Gastroesophageal sphincter (tissue), 4 donors: ENCODE data around the gene IL19. TPM values are rescaled to one million over a fixed set of nuclear protein-coding genes. Genes with fewer than 3 reads are reported as not detected.

Experiments
- ATAC-seq: fragments of 150-250 bp; one replicate; pipeline ENCODE4 v1.9.1; 2016; ENCODE audit warnings: mild to moderate bottlenecking, moderate library complexity
- H3K27ac ChIP-seq, 4 donors: fragments of 200-600 bp; sonication (generic) in 3 of 4; 1 replicate in 3 of 4; 2 replicates in 1 of 4; pipeline ENCODE4 v1.5.1; 2016 to 2019
- H3K27me3 ChIP-seq: fragments of 200-600 bp; sonication (generic); one replicate; pipeline ENCODE4 v1.5.1; 2019
- H3K36me3 ChIP-seq, 2 donors: fragments of 200-600 bp; sonication (generic); one replicate each; pipeline ENCODE4 v1.5.1; 2019; ENCODE audit warnings: control low read depth in 1 of 2
- H3K4me1 ChIP-seq, 3 donors: fragments of 200-600 bp; sonication (generic); 1 replicate in 2 of 3; 2 replicates in 1 of 3; pipeline ENCODE4 v1.5.1; 2016 to 2019; ENCODE audit warnings: control low read depth in 2 of 3
- H3K4me3 ChIP-seq, 2 donors: fragments of 200-600 bp; sonication (generic); one replicate each; pipeline ENCODE4 v1.5.1; 2019; ENCODE audit warnings: mild to moderate bottlenecking in 1 of 2, moderate library complexity in 1 of 2
- H3K9me3 ChIP-seq, 3 donors: fragments of 200-600 bp; sonication (generic); one replicate each; pipeline ENCODE4 v1.5.1; 2017 to 2019; ENCODE audit warnings: control low read depth in 2 of 3
- CTCF ChIP-seq, 4 experiments: fragments of 200-600 bp in 2 of 4; fragments of 450-650 bp in 2 of 4; sonication (generic) in 1 of 4; IDR thresholded peaks; one replicate each; pipeline ENCODE4 v1.5.1; 2017 to 2019; ENCODE audit warnings: antibody characterized with exemption in 4 of 4, mild to moderate bottlenecking in 2 of 4, moderate library complexity in 2 of 4
- EP300 ChIP-seq: sonication (generic); formaldehyde crosslinking; IDR thresholded peaks from one replicate; pipeline ENCODE4 v1.6.1; 2017; ENCODE audit warnings: antibody characterized with exemption, mild to moderate bottlenecking
- POLR2A ChIP-seq, 2 donors: fragments of 450-650 bp; IDR thresholded peaks; one replicate each; pipeline ENCODE4 v1.6.1; 2017; ENCODE audit warnings: antibody characterized with exemption in 2 of 2, mild to moderate bottlenecking in 2 of 2, moderate library complexity in 1 of 2
- POLR2AphosphoS5 ChIP-seq: sonication (generic); formaldehyde crosslinking; IDR thresholded peaks from one replicate; pipeline ENCODE4 v1.6.1; 2017; ENCODE audit warnings: antibody characterized with exemption
- WGBS, 2 donors: methylation state at CpG; one replicate each; pipeline ENCODE4 v1.1.5; 2018; ENCODE audit warnings: low coverage in 1 of 2; 5-methylcytosine and 5-hydroxymethylcytosine counted together
- total RNA-seq, 4 donors: library from RNA; depleted of rRNA; stranded (reverse); fragments of >200 nt; gene quantifications; one replicate each; pipeline ENCODE4 v1.1.0, GENCODE V29; 2016

Gene IL19
- total RNA-seq = under 1 TPM in 1 of 4 donors, not detected in 3; 0.27 TPM

- Histone ChIP-seq H3K36me3 (no peaks in the 10 kb centered on the region), H3K27ac (peak within 1 kb of the TSS in 1 of 4 donors; percentile 49), H3K4me3 (peak within 1 kb of the TSS in 1 of 2 donors; percentile 29), H3K27me3 (peaks cover 21% of the 10 kb centered on the region), H3K4me1 (no peaks in the 10 kb centered on the region), H3K9me3 (no peaks in the 10 kb centered on the region)
- peak; percentile 17 for ATAC-seq
- WGBS, 2 donors = 58 to 71% methylated on average over 5 to 8 of the region's 9 CpGs
- no peak for TF ChIP-seq CTCF (IDR thresholded peaks at IDR 0.05)
- TF ChIP-seq POLR2A (IDR thresholded peaks at IDR 0.05) = peak; percentile 22 to 36
- TF ChIP-seq POLR2AphosphoS5 = peak; percentile 30
Observed at GRCh38 chr1:206770531-206771337, at the start of gene IL19. TSS of gene IL19 (plus strand) at chr1:206770773. CDS start at chr1:206836663, 65,890 bp downstream.

DNA sequence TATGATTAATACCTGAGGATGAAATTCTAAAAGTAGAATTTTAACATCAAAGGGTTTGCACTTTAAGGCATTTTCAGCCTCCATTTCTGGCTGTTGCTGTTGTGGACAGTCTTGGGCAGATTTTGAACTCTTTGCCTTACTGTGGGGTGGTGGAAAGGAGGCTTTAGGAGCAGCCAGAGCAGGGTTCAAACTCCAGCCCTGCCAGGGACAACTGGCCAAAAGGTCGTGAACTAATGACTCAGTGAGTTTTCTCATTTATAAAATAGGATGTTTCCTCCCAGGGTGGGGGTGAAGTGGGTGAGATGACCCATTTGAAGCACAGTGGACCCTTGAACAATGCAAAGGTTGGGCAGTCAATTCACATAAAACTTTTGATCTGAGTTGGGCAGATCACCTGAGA is 49.1 kb upstream of the IL19 start:
- no peak overlapping the region for H3K27ac ChIP-seq

DNA sequence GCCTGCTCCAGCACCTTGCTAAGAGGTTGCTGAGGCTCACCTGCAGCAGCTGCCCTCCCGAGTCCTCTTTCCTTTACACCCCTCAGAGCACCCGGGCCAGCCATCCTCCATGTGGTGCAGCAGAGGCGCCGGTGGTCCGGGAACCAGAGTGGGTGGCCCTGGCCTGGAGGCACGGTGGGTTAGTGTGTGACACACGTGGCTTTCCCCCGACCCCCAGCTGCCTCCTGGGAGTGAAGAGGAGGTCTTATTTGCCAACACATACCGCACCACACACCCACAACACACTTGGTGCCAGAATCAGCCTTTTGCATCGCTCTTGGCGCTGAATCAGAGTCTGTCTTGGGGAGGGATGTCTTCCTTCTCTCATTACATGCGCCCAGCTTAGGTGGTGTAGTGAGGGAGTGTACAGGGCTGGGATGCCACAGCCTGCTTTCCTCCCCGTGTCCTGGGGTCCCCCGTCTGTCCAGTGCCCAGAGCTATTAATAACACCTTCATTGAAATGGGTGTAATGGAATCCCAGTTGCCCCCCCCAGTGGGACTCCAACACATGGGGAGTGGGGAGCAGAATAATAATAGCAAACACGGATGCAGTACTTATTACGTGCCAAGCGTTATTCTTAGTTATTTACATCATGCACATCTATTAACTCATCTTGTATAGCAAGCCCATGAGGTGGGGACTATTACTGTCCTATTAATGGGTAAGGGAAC is 47.7 kb upstream of the IL19 start:
- TF ChIP-seq POLR2AphosphoS5 (no peak), POLR2A (IDR thresholded peaks at IDR 0.05) (no peak), EP300 (no peak), CTCF (IDR thresholded peaks at IDR 0.05) (no peak)
- Histone ChIP-seq H3K36me3 (no peaks in the 10 kb centered on the region), H3K9me3 (no peaks in the 10 kb centered on the region), H3K27me3 (no peaks in the 10 kb centered on the region), H3K27ac (peak overlapping the region in 3 of 4 donors; percentile 65 to 81 (median 78)), H3K4me1 (peaks cover 10 to 85% (median 24%) of the 10 kb centered on the region in 3 donors), H3K4me3 (no peak overlapping the region)
- ATAC-seq = no peak
- WGBS, 2 donors = 52 to 93% methylated on average over 3 to 5 of the region's 17 CpGs

More for the DNA sequence above, 49.1 kb upstream of the IL19 start:
- no peak for ATAC-seq
- no peaks in the 10 kb centered on the region for H3K9me3 ChIP-seq
- peaks cover 8 to 86% (median 24%) of the 10 kb centered on the region in 3 donors for H3K4me1 ChIP-seq
- TF ChIP-seq CTCF (IDR thresholded peaks at IDR 0.05) (no peak), EP300 (no peak), POLR2AphosphoS5 (no peak), POLR2A (IDR thresholded peaks at IDR 0.05) (no peak)
- H3K4me3 ChIP-seq = no peak overlapping the region
- no peaks in the 10 kb centered on the region for H3K27me3 ChIP-seq
- no peaks in the 10 kb centered on the region for H3K36me3 ChIP-seq
- WGBS, 2 donors = 83% methylated on average over 1 of the region's 1 CpG; no CpG with 5 or more reads in 1 of the 2 donors

DNA sequence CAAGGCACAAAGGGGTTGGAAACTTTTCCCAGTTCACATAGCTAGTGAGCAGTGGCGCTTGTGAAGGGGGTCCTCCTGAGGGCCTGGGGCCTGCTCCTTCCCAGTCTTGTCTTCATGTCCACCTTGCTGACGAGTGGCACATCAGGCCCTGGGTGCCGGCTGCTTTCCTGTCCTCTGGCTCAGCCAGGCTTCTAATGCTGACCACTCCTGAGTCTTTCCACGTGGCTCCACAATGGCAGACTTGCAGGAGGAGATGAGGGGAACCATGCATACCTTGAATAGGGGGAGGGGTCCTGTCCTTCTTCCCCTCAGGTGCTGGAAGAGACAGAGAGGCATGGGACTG is 47.1 kb upstream of the IL19 start:
- WGBS, 2 donors = 91 to 100% methylated on average over 1 to 3 of the region's 4 CpGs
- Histone ChIP-seq H3K4me1 (peaks cover 10 to 89% (median 24%) of the 10 kb centered on the region in 3 donors), H3K4me3 (no peak overlapping the region), H3K36me3 (no peaks in the 10 kb centered on the region), H3K27ac (peak overlapping the region; percentile 7 to 81 (median 72)), H3K9me3 (no peaks in the 10 kb centered on the region), H3K27me3 (no peaks in the 10 kb centered on the region)
- TF ChIP-seq POLR2AphosphoS5 (no peak), EP300 (no peak), POLR2A (IDR thresholded peaks at IDR 0.05) (no peak)
- ATAC-seq = no peak

DNA sequence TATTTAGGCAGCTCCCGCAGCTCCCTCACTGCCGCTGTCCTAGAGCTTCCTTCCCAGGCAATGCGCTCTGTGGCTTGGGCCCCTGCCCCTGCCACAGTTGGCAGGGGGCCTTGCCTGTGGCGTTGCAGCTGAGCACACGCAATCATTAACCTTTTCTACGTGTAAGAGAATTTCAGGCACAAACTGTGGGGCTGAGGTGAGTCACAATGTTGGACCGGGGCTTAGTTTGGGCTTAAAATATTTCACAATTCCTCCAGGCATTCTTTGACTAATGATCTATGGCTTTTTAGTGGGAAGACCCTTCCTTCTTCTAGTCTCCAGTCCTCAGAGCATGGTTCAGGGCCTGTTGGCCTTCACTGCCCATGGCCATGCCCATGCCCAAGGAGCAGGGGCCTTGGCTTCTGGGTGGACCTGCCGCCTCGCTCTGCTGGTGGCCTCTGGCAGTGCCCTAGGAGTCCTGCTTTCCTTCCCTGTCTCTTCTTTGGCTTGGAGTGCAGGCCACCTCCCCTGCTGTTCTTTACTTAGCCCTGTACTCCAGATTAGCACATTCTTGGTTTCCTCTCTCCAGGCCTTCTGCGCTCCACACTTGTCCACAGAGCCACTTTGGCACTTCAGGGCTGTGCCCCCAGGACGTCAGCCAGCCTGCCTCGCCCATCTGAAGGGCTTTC is 46.6 kb upstream of the IL19 start:
- Histone ChIP-seq H3K27me3 (no peaks in the 10 kb centered on the region), H3K27ac (peak overlapping the region; percentile 60 to 81 (median 72)), H3K36me3 (peaks cover 0 to 4% of the 10 kb centered on the region in 2 donors), H3K4me1 (peaks cover 10 to 90% (median 24%) of the 10 kb centered on the region in 3 donors), H3K4me3 (no peak overlapping the region), H3K9me3 (no peaks in the 10 kb centered on the region)
- TF ChIP-seq CTCF (IDR thresholded peaks at IDR 0.05) (peak in 2 of 4 experiments; percentile 39 to 49), POLR2AphosphoS5 (peak; percentile 89), EP300 (no peak)
- peak; percentile 87 for ATAC-seq
- WGBS, 2 donors = 23 to 56% methylated on average over 5 to 10 of the region's 12 CpGs
